ENCODE data around the gene TRPV4. TPM values are rescaled to one million over a fixed set of nuclear protein-coding genes. Genes with fewer than 3 reads are reported as not detected.

Gene TRPV4
- total RNA-seq, 3 donors from 2014 or later (not counting 1 experiment from before 2014, with no cell fraction given), result not detected

DNA sequence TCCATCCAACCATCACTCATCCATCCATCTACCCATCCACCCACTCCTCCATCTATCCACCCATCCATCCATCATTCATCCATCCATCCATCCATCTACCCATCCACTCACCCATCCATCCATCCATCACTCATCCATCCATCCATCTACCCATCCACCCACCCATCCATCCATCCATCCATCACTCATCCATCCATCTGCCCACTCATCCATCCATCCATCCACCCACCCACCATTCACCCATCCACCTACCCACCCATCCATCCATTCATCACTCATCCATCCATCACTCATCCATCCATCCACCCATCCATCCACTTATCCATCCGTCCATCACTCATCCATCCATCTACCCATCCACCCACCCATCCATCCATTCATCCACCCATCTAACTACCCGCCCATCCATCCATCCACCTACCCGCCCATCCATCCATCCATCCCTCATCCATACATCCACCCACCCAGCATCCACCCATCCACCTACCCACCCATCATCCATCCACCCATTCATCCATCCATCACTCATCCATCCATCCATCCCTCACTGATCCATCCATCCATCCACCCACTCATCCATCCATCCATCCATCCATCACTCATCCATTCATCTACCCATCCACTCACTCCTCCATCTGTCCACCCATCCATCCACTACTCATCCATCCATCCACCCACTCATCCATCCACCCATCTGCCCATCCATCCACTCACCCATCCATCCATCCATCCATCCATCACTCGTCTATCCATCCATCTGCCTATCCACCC lies 24.1 kb downstream of the TRPV4 start:
- H3K36me3 Mint-ChIP-seq, result no peaks in the 10 kb centered on the region
- no peaks in the 10 kb centered on the region for H3K27me3 ChIP-seq (ENCODE audit: control insufficient read depth, insufficient read depth, low read length)
- H3K9me3 ChIP-seq (ENCODE audit: control insufficient read depth, insufficient read depth, low read length), result no peaks in the 10 kb centered on the region
- DNase-seq, result no peak
- no peak overlapping the region for H3K4me3 ChIP-seq (ENCODE audit: low read length)
- H3K4me1 ChIP-seq (ENCODE audit: control insufficient read depth, insufficient read depth, low read length), result peaks cover 5% of the 10 kb centered on the region
- H3K36me3 ChIP-seq (ENCODE audit: control insufficient read depth, insufficient read depth, low read length), result no peaks in the 10 kb centered on the region
- WGBS (ENCODE audit: insufficient coverage), result 88% methylated on average over 4 of the region's 4 CpGs
- intact Hi-C loops (cut with micrococcal nuclease), result no loop called here
- TF ChIP-seq, protein P1, sequence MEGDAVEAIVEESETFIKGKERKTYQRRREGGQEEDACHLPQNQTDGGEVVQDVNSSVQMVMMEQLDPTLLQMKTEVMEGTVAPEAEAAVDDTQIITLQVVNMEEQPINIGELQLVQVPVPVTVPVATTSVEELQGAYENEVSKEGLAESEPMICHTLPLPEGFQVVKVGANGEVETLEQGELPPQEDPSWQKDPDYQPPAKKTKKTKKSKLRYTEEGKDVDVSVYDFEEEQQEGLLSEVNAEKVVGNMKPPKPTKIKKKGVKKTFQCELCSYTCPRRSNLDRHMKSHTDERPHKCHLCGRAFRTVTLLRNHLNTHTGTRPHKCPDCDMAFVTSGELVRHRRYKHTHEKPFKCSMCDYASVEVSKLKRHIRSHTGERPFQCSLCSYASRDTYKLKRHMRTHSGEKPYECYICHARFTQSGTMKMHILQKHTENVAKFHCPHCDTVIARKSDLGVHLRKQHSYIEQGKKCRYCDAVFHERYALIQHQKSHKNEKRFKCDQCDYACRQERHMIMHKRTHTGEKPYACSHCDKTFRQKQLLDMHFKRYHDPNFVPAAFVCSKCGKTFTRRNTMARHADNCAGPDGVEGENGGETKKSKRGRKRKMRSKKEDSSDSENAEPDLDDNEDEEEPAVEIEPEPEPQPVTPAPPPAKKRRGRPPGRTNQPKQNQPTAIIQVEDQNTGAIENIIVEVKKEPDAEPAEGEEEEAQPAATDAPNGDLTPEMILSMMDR (IDR thresholded peaks at IDR 0.05), result no peak
- H3K27me3 Mint-ChIP-seq (ENCODE audit: low read depth in 2 of 2), result peaks cover 0 to 3% of the 10 kb centered on the region in 2 donors
- H3K4me3 Mint-ChIP-seq, result no peak overlapping the region
- no peak overlapping the region for H3K27ac ChIP-seq (ENCODE audit: low read length)
- peaks cover 0 to 4% of the 10 kb centered on the region in 2 donors for H3K4me1 Mint-ChIP-seq
- H3K9me3 Mint-ChIP-seq, result no peaks in the 10 kb centered on the region
- no peak for ATAC-seq
- H3K27ac Mint-ChIP-seq, result no peak overlapping the region

DNA sequence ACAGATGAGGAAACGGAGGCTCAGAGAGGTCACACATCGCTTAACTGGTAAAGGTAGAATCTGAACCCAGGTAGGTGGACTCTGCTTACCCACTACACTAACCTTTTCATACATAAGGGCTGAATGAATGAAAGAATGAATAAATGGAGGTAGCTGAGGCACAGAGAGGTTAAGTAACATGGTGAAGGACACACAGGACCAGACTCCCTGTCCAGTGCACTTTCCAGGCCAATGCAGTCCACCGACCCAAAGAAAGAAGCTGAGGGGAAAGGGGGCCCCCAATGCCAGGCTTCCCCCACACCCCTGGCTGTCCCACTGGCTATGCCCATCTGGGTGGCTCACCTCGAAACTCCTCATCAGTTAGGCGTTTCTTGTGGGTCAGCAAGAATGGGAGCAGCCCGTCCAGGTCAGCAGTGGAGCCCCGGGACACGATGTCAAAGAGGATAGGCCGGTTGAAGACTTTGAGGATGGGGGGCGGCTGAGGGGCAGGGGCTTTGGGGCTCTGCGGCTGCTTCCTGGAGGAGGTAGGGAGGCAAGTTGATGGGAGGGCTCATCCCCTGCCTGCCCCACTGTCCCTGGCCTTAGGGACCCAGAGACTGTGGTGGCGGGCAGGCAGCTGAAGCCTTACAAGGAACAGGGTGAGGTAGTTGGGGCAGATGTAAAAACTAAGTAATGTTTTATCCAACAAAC lies 25.1 kb downstream of the TRPV4 start:
- WGBS (ENCODE audit: insufficient coverage), result 93% methylated on average over 11 of the region's 12 CpGs
- TF ChIP-seq, protein P1 (IDR thresholded peaks at IDR 0.05), result no peak
- ATAC-seq (no peak), DNase-seq (no peak)
- Histone ChIP-seq H3K4me1 (ENCODE audit: control insufficient read depth, insufficient read depth, low read length) (peaks cover 5% of the 10 kb centered on the region), H3K4me3 (ENCODE audit: low read length) (no peak overlapping the region), H3K27ac (ENCODE audit: low read length) (no peak overlapping the region), H3K36me3 (ENCODE audit: control insufficient read depth, insufficient read depth, low read length) (no peaks in the 10 kb centered on the region), H3K9me3 (ENCODE audit: control insufficient read depth, insufficient read depth, low read length) (no peaks in the 10 kb centered on the region), H3K27me3 (ENCODE audit: control insufficient read depth, insufficient read depth, low read length) (no peaks in the 10 kb centered on the region)
- Mint-ChIP-seq H3K36me3 (no peaks in the 10 kb centered on the region), H3K27me3 (ENCODE audit: low read depth in 2 of 2) (peaks cover 0 to 3% of the 10 kb centered on the region in 2 donors), H3K9me3 (no peaks in the 10 kb centered on the region), H3K4me1 (peaks cover 0 to 4% of the 10 kb centered on the region in 2 donors), H3K27ac (no peak overlapping the region), H3K4me3 (no peak overlapping the region)
- intact Hi-C loops (cut with micrococcal nuclease), result no loop called here

DNA sequence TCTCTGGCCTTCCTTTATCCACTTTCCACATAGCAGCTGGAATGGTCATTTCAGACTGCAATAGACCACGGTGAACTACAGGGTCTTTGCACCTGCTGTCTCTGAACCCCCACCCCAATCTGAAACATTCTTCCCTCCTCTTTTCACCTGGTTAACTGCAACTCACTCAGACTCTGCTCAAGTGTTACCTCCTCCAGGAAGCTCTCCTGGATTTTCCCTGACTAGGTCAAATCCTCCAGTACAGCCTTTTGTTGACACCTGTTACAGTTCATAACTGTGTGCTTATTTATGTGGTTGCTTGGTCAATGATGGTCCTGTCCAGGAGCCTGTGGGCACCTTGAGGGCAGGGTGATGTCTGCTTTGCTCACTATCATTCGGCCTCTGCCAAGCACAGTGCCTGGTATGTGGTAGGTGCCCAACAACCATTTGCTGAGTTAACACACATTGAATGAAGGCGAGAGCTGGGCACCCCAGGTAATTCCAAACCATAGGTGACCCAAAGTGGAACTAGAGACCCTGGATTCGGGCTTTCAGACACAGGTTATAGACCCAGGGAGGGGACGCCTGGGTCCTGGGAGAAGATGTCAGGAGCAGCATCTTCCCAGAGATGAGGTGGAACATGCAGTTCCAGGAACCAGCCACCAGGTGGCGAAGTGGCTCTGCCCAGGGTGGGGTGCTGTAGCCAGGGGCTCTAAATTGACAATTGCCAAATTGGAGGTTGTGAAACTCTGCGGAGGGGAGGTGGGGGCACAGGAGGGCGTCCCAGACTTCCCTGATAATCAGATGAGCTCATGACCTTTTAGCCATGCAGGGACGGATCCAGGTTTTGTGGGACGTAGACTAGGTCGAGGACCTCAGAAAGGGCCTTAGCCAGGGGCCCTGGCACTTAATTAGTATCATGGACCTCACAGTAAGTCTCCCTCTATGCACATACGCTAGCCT lies 28.1 kb downstream of the TRPV4 start:
- Histone ChIP-seq H3K4me3 (ENCODE audit: low read length) (no peak overlapping the region), H3K4me1 (ENCODE audit: control insufficient read depth, insufficient read depth, low read length) (peaks cover 5% of the 10 kb centered on the region), H3K27ac (ENCODE audit: low read length) (no peak overlapping the region), H3K9me3 (ENCODE audit: control insufficient read depth, insufficient read depth, low read length) (no peaks in the 10 kb centered on the region), H3K36me3 (ENCODE audit: control insufficient read depth, insufficient read depth, low read length) (no peaks in the 10 kb centered on the region), H3K27me3 (ENCODE audit: control insufficient read depth, insufficient read depth, low read length) (no peaks in the 10 kb centered on the region)
- 51% methylated on average over 12 of the region's 12 CpGs for WGBS (ENCODE audit: insufficient coverage)
- peak; percentile 83 to 98 (median 93) for ATAC-seq
- H3K27me3 Mint-ChIP-seq (ENCODE audit: low read depth in 2 of 2), result peaks cover 0 to 3% of the 10 kb centered on the region in 2 donors
- intact Hi-C loops (cut with micrococcal nuclease), result loop anchor here (1.0 to 2.0 kb wide), 4 partner anchors 40 to 210 kb away; partner anchors contain the start of gene GLTP
- no peak overlapping the region for H3K27ac Mint-ChIP-seq
- H3K36me3 Mint-ChIP-seq, result no peaks in the 10 kb centered on the region
- TF ChIP-seq, protein P1 (IDR thresholded peaks at IDR 0.05), result peak; percentile 98
- no peaks in the 10 kb centered on the region for H3K9me3 Mint-ChIP-seq
- peak; percentile 65 to 81 for DNase-seq
- H3K4me3 Mint-ChIP-seq, result no peak overlapping the region
- H3K4me1 Mint-ChIP-seq, result peaks cover 0 to 4% of the 10 kb centered on the region in 2 donors
